Adipocyte (in vitro differentiated cells): ENCODE results near the gene PLCD1.
A peak's percentile ranks its signal among the peaks of the same experiment; 100 is the strongest.

Experiments
- DNase-seq: peaks from one replicate; pipeline ENCODE4 v3.0.0-alpha.2; 2015; ENCODE audit warnings: low read depth
- H3K27me3 ChIP-seq: replicated peaks from 2 replicates; pipeline ENCODE4 v1.7.0; 2013; ENCODE audit warnings: mild to moderate bottlenecking, low read length, moderate library complexity; ENCODE audit not compliant: control insufficient read depth, insufficient read depth
- H3K36me3 ChIP-seq: 2 replicates; pipeline ENCODE4 v1.7.0; 2013; ENCODE audit warnings: low read length, mild to moderate bottlenecking, moderate library complexity; ENCODE audit not compliant: control insufficient read depth, insufficient read depth, severe bottlenecking
- H3K4me1 ChIP-seq: 2 replicates; pipeline ENCODE4 v1.7.0; 2013; ENCODE audit warnings: mild to moderate bottlenecking, low read length, moderate library complexity; ENCODE audit not compliant: control insufficient read depth, insufficient read depth
- H3K4me3 ChIP-seq: 2 replicates; pipeline ENCODE4 v1.7.0; 2013; ENCODE audit warnings: mild to moderate bottlenecking, low read length, moderate library complexity
- H3K9ac ChIP-seq: 2 replicates; pipeline ENCODE4 v1.7.0; 2013; ENCODE audit warnings: mild to moderate bottlenecking, low read length, moderate library complexity
- H3K9me3 ChIP-seq: 2 replicates; pipeline ENCODE4 v1.7.0; 2013; ENCODE audit warnings: mild to moderate bottlenecking, low read length, moderate library complexity; ENCODE audit not compliant: control insufficient read depth

The PLCD1 gene

DNA sequence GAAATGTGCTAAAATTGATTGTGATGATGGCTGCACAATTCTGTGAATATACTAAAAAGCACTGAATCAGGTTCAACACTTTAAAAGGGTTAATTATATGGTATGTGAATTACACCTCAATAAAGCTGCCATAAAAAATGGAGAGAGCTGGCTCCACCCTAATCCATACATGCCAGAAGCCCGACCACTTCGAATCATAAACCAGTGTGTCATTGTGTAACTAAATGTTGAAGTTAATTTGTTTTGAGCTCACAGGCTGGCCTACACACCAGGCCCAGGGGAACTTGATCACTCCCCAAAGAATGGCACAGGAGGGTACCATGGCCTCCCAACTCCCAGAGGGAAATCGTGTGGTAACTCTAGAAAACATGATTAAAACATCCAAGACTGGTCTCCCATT lies 14.0 kb downstream of the PLCD1 start:
- Histone ChIP-seq H3K9me3 (no peaks in the 10 kb centered on the region), H3K27me3 (no peaks in the 10 kb centered on the region), H3K9ac (no peak overlapping the region), H3K4me3 (no peak overlapping the region), H3K4me1 (no peaks in the 10 kb centered on the region), H3K36me3 (peaks cover 63% of the 10 kb centered on the region)
- DNase-seq: no peak

DNA sequence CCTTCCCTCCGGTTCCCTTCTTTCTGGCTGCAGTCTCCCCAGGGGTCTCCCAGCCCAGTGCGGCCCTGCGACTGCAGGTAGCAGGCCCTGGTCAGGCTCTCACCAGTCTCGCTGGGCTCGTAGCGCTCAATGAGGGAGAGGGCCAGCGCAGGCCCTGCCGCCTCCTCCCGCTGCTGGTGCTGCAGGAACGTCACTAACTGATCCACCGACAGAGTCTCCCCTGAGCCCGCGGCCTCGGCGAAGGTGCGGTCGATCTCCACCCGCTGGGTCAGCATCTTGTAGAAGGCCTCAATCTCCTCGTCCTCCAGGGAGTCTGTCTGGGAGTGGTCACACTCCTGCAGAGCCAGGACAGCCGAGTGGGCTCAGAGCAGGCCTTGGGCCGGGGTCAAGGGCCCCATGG lies 18.3 kb downstream of the PLCD1 start:
- no peaks in the 10 kb centered on the region for H3K27me3 ChIP-seq
- no peak overlapping the region for H3K4me3 ChIP-seq
- H3K36me3 ChIP-seq: peaks cover 65% of the 10 kb centered on the region
- no peaks in the 10 kb centered on the region for H3K4me1 ChIP-seq
- no peaks in the 10 kb centered on the region for H3K9me3 ChIP-seq
- H3K9ac ChIP-seq: no peak overlapping the region
- no peak for DNase-seq

- H3K4me1 ChIP-seq: peaks cover 5% of the 10 kb centered on the region
- no peak overlapping the region for H3K4me3 ChIP-seq
- H3K27me3 ChIP-seq: no peaks in the 10 kb centered on the region
- DNase-seq: no peak
- peaks cover 55% of the 10 kb centered on the region for H3K36me3 ChIP-seq
- H3K9me3 ChIP-seq: no peaks in the 10 kb centered on the region
- H3K9ac ChIP-seq: no peak overlapping the region
These were observed 19.4 kb downstream of the PLCD1 start for GRCh38 chr3:38009807-38010591.

DNA sequence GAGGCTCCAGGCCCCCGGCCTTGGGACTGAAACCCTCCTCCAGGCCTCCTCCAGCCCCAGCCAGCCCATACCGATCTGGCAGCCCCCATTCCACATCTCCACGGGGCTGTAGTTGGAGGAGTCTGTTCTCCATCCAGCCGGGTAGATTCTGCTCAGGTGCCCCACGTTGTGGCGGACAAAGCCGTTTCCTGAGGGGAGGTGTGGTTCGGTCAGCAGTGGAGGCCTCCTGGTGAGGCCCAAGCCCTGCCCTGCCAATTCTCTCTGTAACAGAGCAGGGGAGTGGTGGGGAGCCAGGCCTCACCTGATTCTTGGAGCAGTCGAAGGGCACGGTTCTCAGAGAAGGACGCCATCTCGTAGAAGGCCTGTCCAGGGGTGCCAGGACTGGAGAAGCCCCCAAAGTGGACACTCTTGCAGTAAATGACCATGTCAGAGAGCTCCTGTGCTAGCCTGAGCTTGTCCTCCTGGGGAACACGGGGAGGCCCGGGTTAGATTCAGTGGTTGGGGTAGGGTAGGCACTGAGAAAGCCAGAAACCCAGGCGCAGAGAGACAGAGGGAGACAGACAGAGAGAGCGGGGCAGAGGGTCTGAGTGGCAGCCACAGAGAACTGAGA lies 20.4 kb downstream of the PLCD1 start:
- H3K9ac ChIP-seq: no peak overlapping the region

DNA sequence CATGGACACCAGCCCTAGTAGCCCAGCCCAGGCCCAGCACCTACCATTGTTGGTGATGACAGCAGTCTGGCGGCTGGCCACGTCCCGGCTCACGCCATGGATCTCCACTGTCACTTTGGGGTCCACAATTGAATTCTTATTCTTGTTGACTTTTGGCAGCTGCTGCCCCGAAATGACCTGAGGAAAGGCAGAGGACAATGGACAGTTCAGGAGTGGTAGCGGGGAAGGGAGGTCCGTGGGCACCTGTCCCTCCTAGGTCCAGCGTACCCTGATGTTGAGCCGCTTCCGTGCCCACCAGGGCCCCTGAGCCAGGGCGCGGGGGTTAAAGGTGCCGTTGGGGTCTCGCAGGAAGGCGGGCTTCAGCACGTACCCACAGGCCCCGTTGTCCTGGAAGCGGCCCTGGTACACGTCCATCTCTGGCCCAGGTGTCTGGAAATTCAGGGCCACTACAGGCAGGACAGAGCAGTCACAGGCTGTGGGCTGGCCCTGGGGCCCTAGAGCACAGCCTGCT lies 21.2 kb downstream of the PLCD1 start:
- H3K36me3 ChIP-seq: peaks cover 40% of the 10 kb centered on the region
- DNase-seq: no peak
- H3K9ac ChIP-seq: no peak overlapping the region

More for the DNA sequence above, 20.4 kb downstream of the PLCD1 start:
- Histone ChIP-seq H3K4me3 (no peak overlapping the region), H3K36me3 (peaks cover 46% of the 10 kb centered on the region), H3K27me3 (no peaks in the 10 kb centered on the region), H3K4me1 (peaks cover 5% of the 10 kb centered on the region), H3K9me3 (no peaks in the 10 kb centered on the region)
- DNase-seq: no peak

GRCh38 chr3:38007754-38008090 lies 21.7 kb downstream of the PLCD1 start:
- H3K27me3 ChIP-seq: no peaks in the 10 kb centered on the region
- H3K9me3 ChIP-seq: no peaks in the 10 kb centered on the region
- no peak for DNase-seq
- no peak overlapping the region for H3K4me3 ChIP-seq
- H3K4me1 ChIP-seq: peaks cover 14% of the 10 kb centered on the region
- H3K9ac ChIP-seq: no peak overlapping the region
- H3K36me3 ChIP-seq: peaks cover 40% of the 10 kb centered on the region

More for the DNA sequence above, 21.2 kb downstream of the PLCD1 start:
- H3K4me1 ChIP-seq: peaks cover 11% of the 10 kb centered on the region
- no peaks in the 10 kb centered on the region for H3K9me3 ChIP-seq
- H3K4me3 ChIP-seq: no peak overlapping the region
- H3K27me3 ChIP-seq: no peaks in the 10 kb centered on the region

GRCh38 chr3:38006445-38006995 lies 22.9 kb downstream of the PLCD1 start:
- no peak overlapping the region for H3K9ac ChIP-seq
- peaks cover 42% of the 10 kb centered on the region for H3K36me3 ChIP-seq

DNA sequence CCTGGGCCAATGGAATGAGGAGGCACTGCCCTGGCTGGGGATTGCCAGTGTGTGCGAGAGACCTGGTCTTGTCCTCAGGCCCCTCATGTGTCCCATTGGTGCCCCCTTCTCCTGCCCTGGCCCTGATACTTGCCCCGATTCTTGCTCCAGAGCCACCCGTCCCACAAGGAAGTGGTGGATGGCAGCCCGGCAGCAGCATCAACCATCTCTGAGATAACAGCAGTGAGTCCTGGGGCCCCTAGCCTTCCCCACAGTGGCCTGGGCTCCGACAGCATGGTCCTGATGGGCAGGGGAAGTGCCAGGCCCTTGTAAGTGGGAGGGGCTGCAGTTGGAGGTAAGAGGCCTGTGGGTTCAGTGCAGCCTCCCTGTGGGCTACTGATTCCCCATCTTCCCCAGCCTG lies 23.4 kb downstream of the PLCD1 start:
- Histone ChIP-seq H3K9me3 (no peaks in the 10 kb centered on the region), H3K4me1 (peaks cover 14% of the 10 kb centered on the region), H3K9ac (no peak overlapping the region), H3K4me3 (no peak overlapping the region), H3K36me3 (peaks cover 41% of the 10 kb centered on the region), H3K27me3 (no peaks in the 10 kb centered on the region)
- DNase-seq: no peak

More at GRCh38 chr3:38006445-38006995, 22.9 kb downstream of the PLCD1 start:
- Histone ChIP-seq H3K4me1 (peaks cover 14% of the 10 kb centered on the region), H3K4me3 (no peak overlapping the region), H3K9me3 (no peaks in the 10 kb centered on the region), H3K27me3 (no peaks in the 10 kb centered on the region)
- DNase-seq: no peak

GRCh38 chr3:38005076-38006020 lies 24.1 kb downstream of the PLCD1 start:
- Histone ChIP-seq H3K9ac (peak overlapping the region; percentile 85), H3K4me3 (peak overlapping the region; percentile 78), H3K9me3 (no peaks in the 10 kb centered on the region), H3K36me3 (peaks cover 39% of the 10 kb centered on the region), H3K27me3 (no peaks in the 10 kb centered on the region), H3K4me1 (peaks cover 14% of the 10 kb centered on the region)
- no peak for DNase-seq

DNA sequence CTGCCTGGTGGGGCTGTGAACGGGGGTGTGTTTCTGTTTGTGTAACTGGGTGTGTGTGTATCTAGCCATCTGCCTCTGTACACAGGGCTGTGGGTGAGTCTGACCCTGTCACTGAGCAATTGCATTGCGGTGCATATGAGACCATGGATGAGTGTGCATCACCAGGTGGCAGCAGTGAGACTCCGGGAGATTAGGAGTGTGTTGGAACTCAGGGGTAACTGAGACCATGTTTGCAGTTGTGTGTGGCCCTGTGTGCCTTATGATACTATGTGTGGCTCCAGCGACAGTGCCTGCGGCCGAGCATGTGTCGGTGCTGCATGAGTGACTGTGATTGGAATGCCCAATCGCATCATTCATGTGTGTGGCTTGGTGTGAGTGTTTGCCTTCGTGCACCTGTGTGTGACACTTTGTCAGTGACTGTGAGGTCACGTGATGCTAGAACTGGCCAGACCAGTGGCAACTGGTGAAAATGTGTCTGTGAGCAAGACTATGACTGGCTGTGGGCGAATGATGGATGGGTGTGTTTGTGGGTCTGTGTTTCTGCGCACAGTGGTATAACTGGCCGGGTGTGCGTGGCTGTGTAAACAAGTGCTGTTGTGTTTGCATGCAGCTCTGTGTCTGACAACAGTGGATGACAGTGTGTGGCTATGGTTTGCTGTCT lies 24.9 kb downstream of the PLCD1 start:
- DNase-seq: peak; percentile 72
- peaks cover 14% of the 10 kb centered on the region for H3K4me1 ChIP-seq
- H3K27me3 ChIP-seq: no peaks in the 10 kb centered on the region
- H3K4me3 ChIP-seq: peak overlapping the region; percentile 78
- no peaks in the 10 kb centered on the region for H3K9me3 ChIP-seq
- peak overlapping the region; percentile 85 for H3K9ac ChIP-seq
- H3K36me3 ChIP-seq: peaks cover 38% of the 10 kb centered on the region
